ENCODE results near the gene ALDH1A3.

The ALDH1A3 gene

DNA sequence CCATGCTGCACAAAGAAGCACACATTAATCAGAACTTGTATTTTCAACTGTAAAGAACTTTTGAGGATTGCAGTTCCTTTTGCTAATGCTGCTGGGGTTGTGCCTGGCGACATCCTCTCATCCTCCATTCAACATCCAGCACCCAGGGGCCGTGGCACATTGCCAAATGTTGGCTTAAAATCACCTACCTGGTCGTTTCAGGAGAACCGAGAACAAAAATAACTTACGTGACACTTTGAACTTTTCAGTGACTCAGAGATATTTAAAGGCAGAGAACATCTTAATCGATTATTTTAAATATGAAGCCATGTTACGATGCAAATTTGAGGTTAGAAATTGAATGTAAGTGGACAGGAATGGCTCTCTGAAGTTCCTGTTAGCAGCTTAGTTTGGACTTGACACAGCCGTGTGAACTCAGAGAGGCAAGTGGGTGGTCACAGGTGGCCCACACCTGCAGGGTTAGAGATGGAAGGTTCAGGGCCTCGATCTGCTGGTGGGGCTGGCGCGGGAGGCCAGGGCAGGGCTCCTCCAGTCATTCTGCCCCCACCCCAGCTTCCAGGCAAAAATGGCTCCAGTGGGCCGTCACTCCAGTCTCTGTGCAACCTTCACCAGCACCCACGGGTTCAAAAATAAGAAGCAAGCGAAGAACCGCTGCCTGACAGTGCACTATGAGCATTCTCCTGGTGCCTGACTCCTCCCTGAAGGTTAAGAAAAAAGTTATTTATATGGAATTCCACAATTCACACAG, 51.7 kb downstream of the ALDH1A3 start:
- no peak overlapping the region for H3K9ac ChIP-seq (ENCODE audit: low read length)
- H3K4me3 ChIP-seq (ENCODE audit: low read depth, low read length), result no peak overlapping the region
- no peak overlapping the region for H4K91ac ChIP-seq (ENCODE audit: low read depth, low read length)
- peak in 1 of 2 donors; percentile 7 for DNase-seq
- no peak overlapping the region for H3K4me2 ChIP-seq (ENCODE audit: low read length)
- no peak overlapping the region for H3K18ac ChIP-seq (ENCODE audit: low read length)
- H2BK5ac ChIP-seq (ENCODE audit: low read depth, low read length, poor library complexity), result no peak overlapping the region
- H3K27ac ChIP-seq (ENCODE audit: low read depth, low read length), result no peak overlapping the region
- H3K79me2 ChIP-seq (ENCODE audit: control insufficient read depth, insufficient read depth, low read length, poor library complexity), result no peaks in the 10 kb centered on the region
- no peaks in the 10 kb centered on the region for H3K9me3 ChIP-seq (ENCODE audit: insufficient read depth, low read depth, low read length)
- H3K23ac ChIP-seq (ENCODE audit: low read length), result no peak overlapping the region
- H3K4ac ChIP-seq (ENCODE audit: low read depth, low read length), result no peak overlapping the region
- no peaks in the 10 kb centered on the region for H3K27me3 ChIP-seq (ENCODE audit: insufficient read depth, low read length)
- no peak overlapping the region for H2AK5ac ChIP-seq (ENCODE audit: low read length)
- H4K12ac ChIP-seq (ENCODE audit: low read depth, low read length), result no peak overlapping the region
- no peak overlapping the region for H3K14ac ChIP-seq (ENCODE audit: low read length)
- no peak overlapping the region for H4K8ac ChIP-seq (ENCODE audit: low read depth, low read length)
- H3K79me1 ChIP-seq (ENCODE audit: low read length), result no peaks in the 10 kb centered on the region
- no peak overlapping the region for H2BK12ac ChIP-seq (ENCODE audit: low read length)
- WGBS (ENCODE audit: extremely low coverage, insufficient coverage, insufficient read length), result no CpG with 5 or more reads among the region's 15 CpGs
- H3K4me1 ChIP-seq (ENCODE audit: control insufficient read depth in 1 of 2, insufficient read depth in 2 of 2, low read length in 2 of 2), result peaks cover 16 to 21% of the 10 kb centered on the region in 2 experiments
- H3K36me3 ChIP-seq (ENCODE audit: control insufficient read depth in 1 of 2, insufficient read depth in 2 of 2, low read length in 2 of 2), result no peaks in the 10 kb centered on the region
- no peak overlapping the region for H2BK120ac ChIP-seq (ENCODE audit: insufficient read depth, low read length, poor library complexity)
- H2AFZ ChIP-seq (ENCODE audit: insufficient read depth, low read length, poor library complexity), result no peak overlapping the region

DNA sequence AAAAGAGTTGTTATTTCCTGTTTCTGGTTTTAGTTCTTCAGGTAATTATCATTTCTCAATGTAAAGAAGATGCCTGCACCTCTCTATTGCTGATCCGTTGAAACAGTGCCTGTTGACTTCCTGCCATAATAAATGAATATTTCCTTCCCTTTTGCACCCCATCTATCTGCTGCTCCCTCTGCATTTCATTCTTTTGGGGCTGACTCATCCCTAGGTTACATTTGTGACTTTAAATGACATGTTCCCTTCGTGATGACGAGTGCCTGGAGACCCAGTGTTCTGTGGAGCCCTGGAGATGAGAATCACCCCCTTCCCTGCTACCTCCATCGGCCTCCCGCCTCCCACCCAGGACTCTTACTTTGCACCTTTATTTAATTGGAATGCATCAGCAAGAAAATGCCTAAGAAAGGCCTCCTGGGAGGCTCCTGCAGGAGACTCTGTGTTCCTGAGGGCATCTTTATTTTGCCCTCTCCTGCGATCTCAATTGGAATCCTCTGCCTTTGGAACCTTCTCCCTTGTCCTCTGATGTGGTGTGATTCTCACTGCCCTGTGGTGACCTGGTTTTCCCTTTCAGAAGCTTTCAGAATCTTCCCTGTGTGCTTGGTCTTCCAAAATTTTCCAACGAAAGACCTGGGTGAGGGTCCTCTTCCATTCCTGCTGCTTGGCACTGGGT, 53.2 kb downstream of the ALDH1A3 start:
- H3K4me2 ChIP-seq (ENCODE audit: low read length), result no peak overlapping the region
- no peak overlapping the region for H3K23ac ChIP-seq (ENCODE audit: low read length)
- no peak overlapping the region for H2AFZ ChIP-seq (ENCODE audit: insufficient read depth, low read length, poor library complexity)
- H4K91ac ChIP-seq (ENCODE audit: low read depth, low read length), result no peak overlapping the region
- no peak overlapping the region for H3K4ac ChIP-seq (ENCODE audit: low read depth, low read length)
- no peak overlapping the region for H4K12ac ChIP-seq (ENCODE audit: low read depth, low read length)
- H3K79me2 ChIP-seq (ENCODE audit: control insufficient read depth, insufficient read depth, low read length, poor library complexity), result no peaks in the 10 kb centered on the region
- H3K18ac ChIP-seq (ENCODE audit: low read length), result no peak overlapping the region
- H2BK12ac ChIP-seq (ENCODE audit: low read length), result no peak overlapping the region
- H2AK5ac ChIP-seq (ENCODE audit: low read length), result no peak overlapping the region
- H3K36me3 ChIP-seq (ENCODE audit: control insufficient read depth in 1 of 2, insufficient read depth in 2 of 2, low read length in 2 of 2), result no peaks in the 10 kb centered on the region
- no peak overlapping the region for H3K27ac ChIP-seq (ENCODE audit: low read depth, low read length)
- H3K14ac ChIP-seq (ENCODE audit: low read length), result no peak overlapping the region
- H3K27me3 ChIP-seq (ENCODE audit: insufficient read depth, low read length), result no peaks in the 10 kb centered on the region
- H3K79me1 ChIP-seq (ENCODE audit: low read length), result no peaks in the 10 kb centered on the region
- no peak overlapping the region for H2BK120ac ChIP-seq (ENCODE audit: insufficient read depth, low read length, poor library complexity)
- no peak for DNase-seq
- H2BK5ac ChIP-seq (ENCODE audit: low read depth, low read length, poor library complexity), result no peak overlapping the region
- H3K4me3 ChIP-seq (ENCODE audit: low read depth, low read length), result no peak overlapping the region
- no peak overlapping the region for H3K9ac ChIP-seq (ENCODE audit: low read length)
- no CpG with 5 or more reads among the region's 7 CpGs for WGBS (ENCODE audit: extremely low coverage, insufficient coverage, insufficient read length)
- no peaks in the 10 kb centered on the region for H3K9me3 ChIP-seq (ENCODE audit: insufficient read depth, low read depth, low read length)
- no peak overlapping the region for H4K8ac ChIP-seq (ENCODE audit: low read depth, low read length)
- H3K4me1 ChIP-seq (ENCODE audit: control insufficient read depth in 1 of 2, insufficient read depth in 2 of 2, low read length in 2 of 2), result peaks cover 16 to 21% of the 10 kb centered on the region in 2 experiments

DNA sequence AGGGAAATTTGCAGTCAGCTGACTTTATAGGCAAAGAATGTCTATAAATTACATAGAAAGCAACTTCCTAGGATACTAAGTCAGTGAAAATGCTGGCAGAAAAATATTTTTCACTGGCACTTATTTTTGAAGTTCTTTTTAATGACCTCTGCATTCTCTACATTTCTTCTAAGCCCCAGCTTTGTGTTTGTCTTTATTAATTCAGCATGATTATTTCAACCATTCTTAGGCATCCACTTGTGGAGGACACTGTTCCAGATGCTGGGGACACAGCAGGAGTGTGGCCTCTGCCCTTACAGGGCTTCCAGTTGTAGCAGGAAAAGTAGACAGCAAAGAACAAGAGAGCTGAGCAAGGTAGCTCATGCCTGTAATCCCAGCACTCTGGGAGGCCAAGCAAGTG, 54.5 kb downstream of the ALDH1A3 start:
- no peak overlapping the region for H3K9ac ChIP-seq (ENCODE audit: low read length)
- H3K4me3 ChIP-seq (ENCODE audit: low read depth, low read length), result no peak overlapping the region

DNA sequence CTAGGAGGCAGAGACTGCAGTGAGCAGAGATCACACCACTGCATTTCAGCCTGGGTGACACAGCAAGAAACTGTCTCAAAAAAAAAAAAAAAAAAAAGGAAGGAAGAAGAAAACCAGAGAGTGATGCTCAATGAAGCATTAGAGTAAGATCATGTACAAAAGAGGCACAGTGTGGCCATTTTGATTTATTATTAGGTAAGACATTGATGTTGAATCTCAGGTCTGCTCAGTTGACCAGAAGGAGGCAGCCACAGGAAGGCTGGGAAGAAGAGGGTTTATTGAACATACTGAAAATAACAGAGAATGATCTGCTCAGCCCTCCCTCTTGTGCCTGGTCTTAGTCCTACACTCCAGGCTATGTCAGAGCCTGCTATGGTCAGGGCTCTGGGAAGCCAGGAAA, 55.1 kb downstream of the ALDH1A3 start:
- Histone ChIP-seq H3K36me3 (ENCODE audit: control insufficient read depth in 1 of 2, insufficient read depth in 2 of 2, low read length in 2 of 2) (no peaks in the 10 kb centered on the region), H3K4me3 (ENCODE audit: low read depth, low read length) (no peak overlapping the region), H3K23ac (ENCODE audit: low read length) (no peak overlapping the region), H3K79me2 (ENCODE audit: control insufficient read depth, insufficient read depth, low read length, poor library complexity) (no peaks in the 10 kb centered on the region), H2AFZ (ENCODE audit: insufficient read depth, low read length, poor library complexity) (no peak overlapping the region), H4K8ac (ENCODE audit: low read depth, low read length) (no peak overlapping the region), H3K4me2 (ENCODE audit: low read length) (no peak overlapping the region), H3K27me3 (ENCODE audit: insufficient read depth, low read length) (no peaks in the 10 kb centered on the region), H3K9me3 (ENCODE audit: insufficient read depth, low read depth, low read length) (no peaks in the 10 kb centered on the region), H3K14ac (ENCODE audit: low read length) (no peak overlapping the region), H2BK5ac (ENCODE audit: low read depth, low read length, poor library complexity) (no peak overlapping the region), H4K91ac (ENCODE audit: low read depth, low read length) (no peak overlapping the region), H3K27ac (ENCODE audit: low read depth, low read length) (no peak overlapping the region), H3K4ac (ENCODE audit: low read depth, low read length) (no peak overlapping the region), H3K4me1 (ENCODE audit: control insufficient read depth in 1 of 2, insufficient read depth in 2 of 2, low read length in 2 of 2) (peaks cover 5 to 10% of the 10 kb centered on the region in 2 experiments), H3K18ac (ENCODE audit: low read length) (no peak overlapping the region), H2BK120ac (ENCODE audit: insufficient read depth, low read length, poor library complexity) (no peak overlapping the region), H4K12ac (ENCODE audit: low read depth, low read length) (no peak overlapping the region), H3K9ac (ENCODE audit: low read length) (no peak overlapping the region), H2BK12ac (ENCODE audit: low read length) (no peak overlapping the region), H2AK5ac (ENCODE audit: low read length) (no peak overlapping the region), H3K79me1 (ENCODE audit: low read length) (no peaks in the 10 kb centered on the region)
- no peak for DNase-seq

More for the DNA sequence above, 54.5 kb downstream of the ALDH1A3 start:
- no peak overlapping the region for H2BK5ac ChIP-seq (ENCODE audit: low read depth, low read length, poor library complexity)
- no peak overlapping the region for H2BK12ac ChIP-seq (ENCODE audit: low read length)
- no peak overlapping the region for H4K12ac ChIP-seq (ENCODE audit: low read depth, low read length)
- no peaks in the 10 kb centered on the region for H3K36me3 ChIP-seq (ENCODE audit: control insufficient read depth in 1 of 2, insufficient read depth in 2 of 2, low read length in 2 of 2)
- H2BK120ac ChIP-seq (ENCODE audit: insufficient read depth, low read length, poor library complexity), result no peak overlapping the region
- H3K4ac ChIP-seq (ENCODE audit: low read depth, low read length), result no peak overlapping the region
- no peaks in the 10 kb centered on the region for H3K79me1 ChIP-seq (ENCODE audit: low read length)
- DNase-seq, result no peak
- no peak overlapping the region for H2AFZ ChIP-seq (ENCODE audit: insufficient read depth, low read length, poor library complexity)
- H3K23ac ChIP-seq (ENCODE audit: low read length), result no peak overlapping the region
- no peak overlapping the region for H3K18ac ChIP-seq (ENCODE audit: low read length)
- H3K9me3 ChIP-seq (ENCODE audit: insufficient read depth, low read depth, low read length), result no peaks in the 10 kb centered on the region
- H3K79me2 ChIP-seq (ENCODE audit: control insufficient read depth, insufficient read depth, low read length, poor library complexity), result no peaks in the 10 kb centered on the region
- no peak overlapping the region for H2AK5ac ChIP-seq (ENCODE audit: low read length)
- H4K91ac ChIP-seq (ENCODE audit: low read depth, low read length), result no peak overlapping the region
- no peak overlapping the region for H4K8ac ChIP-seq (ENCODE audit: low read depth, low read length)
- H3K14ac ChIP-seq (ENCODE audit: low read length), result no peak overlapping the region
- no peak overlapping the region for H3K4me2 ChIP-seq (ENCODE audit: low read length)
- no peak overlapping the region for H3K27ac ChIP-seq (ENCODE audit: low read depth, low read length)
- peaks cover 10 to 15% of the 10 kb centered on the region in 2 experiments for H3K4me1 ChIP-seq (ENCODE audit: control insufficient read depth in 1 of 2, insufficient read depth in 2 of 2, low read length in 2 of 2)
- no peaks in the 10 kb centered on the region for H3K27me3 ChIP-seq (ENCODE audit: insufficient read depth, low read length)
